ENCODE data around the gene NSMF.

The NSMF gene

GRCh38 chr9:137478962-137479861, 20.1 kb upstream of the NSMF start:
- CTCF ChIA-PET: interaction anchor here (1.1 kb wide), 1 partner anchor 16 kb away, joined by 3 read pairs; no protein-coding TSS in a partner anchor

DNA sequence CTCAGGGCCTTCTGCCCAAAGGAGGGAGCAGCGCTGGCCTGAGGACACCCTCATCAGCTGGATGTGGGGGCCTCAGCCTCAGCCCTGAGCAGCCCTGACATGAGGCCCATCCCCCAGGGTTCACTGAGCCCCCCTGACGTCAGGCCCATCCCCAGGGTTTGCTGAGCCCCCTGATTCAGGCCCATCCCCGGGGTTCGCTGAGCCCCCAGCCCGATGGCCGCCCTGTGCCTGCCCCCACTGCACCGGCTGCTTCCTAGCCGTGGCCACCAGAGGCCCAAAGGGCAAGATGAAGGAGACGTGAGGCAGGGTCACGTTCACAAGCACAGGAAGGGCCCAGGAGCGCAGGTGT, 19.5 kb upstream of the NSMF start:
- WGBS (ENCODE audit: insufficient coverage): 99% methylated on average over 11 of the region's 11 CpGs
- H3K4me3 ChIP-seq (ENCODE audit: control insufficient read depth in 1 of 7, extremely low read depth in 1 of 7, insufficient read depth in 4 of 7, low read depth in 2 of 7, low read length in 6 of 7): no peak overlapping the region
- POLR2A ChIA-PET: no interaction called here

More at GRCh38 chr9:137478962-137479861, 20.1 kb upstream of the NSMF start:
- Histone ChIP-seq H3K4me1 (ENCODE audit: control extremely low read depth in 1 of 4, control insufficient read depth in 4 of 4, insufficient read depth in 4 of 4, low read length in 3 of 4) (peaks cover 0 to 34% (median 10%) of the 10 kb centered on the region in 4 experiments), H3K27ac (ENCODE audit: insufficient read depth in 1 of 2, low read depth in 1 of 2, low read length in 2 of 2, poor library complexity in 1 of 2, severe bottlenecking in 2 of 2) (no peak overlapping the region), H3K27me3 (replicated peaks in 2 of 5; ENCODE audit: control insufficient read depth in 4 of 5, insufficient read depth in 5 of 5, low read length in 4 of 5) (peaks cover 0 to 7% (median 0%) of the 10 kb centered on the region in 5 experiments), H3K9me3 (ENCODE audit: control extremely low read depth in 1 of 5, control insufficient read depth in 4 of 5, insufficient read depth in 2 of 5, low read depth in 1 of 5, low read length in 4 of 5) (peaks cover 0 to 17% (median 16%) of the 10 kb centered on the region in 5 experiments), H3K4me3 (ENCODE audit: control insufficient read depth in 1 of 7, extremely low read depth in 1 of 7, insufficient read depth in 4 of 7, low read depth in 2 of 7, low read length in 6 of 7) (no peak overlapping the region), H3K36me3 (ENCODE audit: control insufficient read depth in 4 of 4, insufficient read depth in 4 of 4, low read length in 3 of 4) (peaks cover 0 to 2% (median 0%) of the 10 kb centered on the region in 4 experiments)
- no peak for DNase-seq
- POLR2A ChIA-PET: no interaction called here
- WGBS (ENCODE audit: insufficient coverage): 93% methylated on average over 34 of the region's 36 CpGs

GRCh38 chr9:137477778-137478612, 18.9 kb upstream of the NSMF start:
- Histone ChIP-seq H3K36me3 (ENCODE audit: control insufficient read depth in 4 of 4, insufficient read depth in 4 of 4, low read length in 3 of 4) (peaks cover 0 to 2% (median 0%) of the 10 kb centered on the region in 4 experiments), H3K9me3 (ENCODE audit: control extremely low read depth in 1 of 5, control insufficient read depth in 4 of 5, insufficient read depth in 2 of 5, low read depth in 1 of 5, low read length in 4 of 5) (peaks cover 0 to 26% (median 19%) of the 10 kb centered on the region in 5 experiments), H3K4me1 (ENCODE audit: control extremely low read depth in 1 of 4, control insufficient read depth in 4 of 4, insufficient read depth in 4 of 4, low read length in 3 of 4) (peaks cover 0 to 34% (median 10%) of the 10 kb centered on the region in 4 experiments), H3K27me3 (replicated peaks in 2 of 5; ENCODE audit: control insufficient read depth in 4 of 5, insufficient read depth in 5 of 5, low read length in 4 of 5) (peaks cover 0 to 8% (median 0%) of the 10 kb centered on the region in 5 experiments), H3K4me3 (ENCODE audit: control insufficient read depth in 1 of 7, extremely low read depth in 1 of 7, insufficient read depth in 4 of 7, low read depth in 2 of 7, low read length in 6 of 7) (no peak overlapping the region), H3K27ac (ENCODE audit: insufficient read depth in 1 of 2, low read depth in 1 of 2, low read length in 2 of 2, poor library complexity in 1 of 2, severe bottlenecking in 2 of 2) (no peak overlapping the region)
- no peak for DNase-seq
- ChIA-PET POLR2A (no interaction called here), CTCF (no interaction called here)
- 99% methylated on average over 19 of the region's 29 CpGs for WGBS (ENCODE audit: insufficient coverage)

More for the DNA sequence above, 19.5 kb upstream of the NSMF start:
- Histone ChIP-seq H3K27me3 (replicated peaks in 2 of 5; ENCODE audit: control insufficient read depth in 4 of 5, insufficient read depth in 5 of 5, low read length in 4 of 5) (peaks cover 0 to 8% (median 0%) of the 10 kb centered on the region in 5 experiments), H3K27ac (ENCODE audit: insufficient read depth in 1 of 2, low read depth in 1 of 2, low read length in 2 of 2, poor library complexity in 1 of 2, severe bottlenecking in 2 of 2) (no peak overlapping the region), H3K4me1 (ENCODE audit: control extremely low read depth in 1 of 4, control insufficient read depth in 4 of 4, insufficient read depth in 4 of 4, low read length in 3 of 4) (peaks cover 0 to 34% (median 10%) of the 10 kb centered on the region in 4 experiments), H3K9me3 (ENCODE audit: control extremely low read depth in 1 of 5, control insufficient read depth in 4 of 5, insufficient read depth in 2 of 5, low read depth in 1 of 5, low read length in 4 of 5) (peaks cover 0 to 21% (median 17%) of the 10 kb centered on the region in 5 experiments), H3K36me3 (ENCODE audit: control insufficient read depth in 4 of 4, insufficient read depth in 4 of 4, low read length in 3 of 4) (peaks cover 0 to 2% (median 0%) of the 10 kb centered on the region in 4 experiments)
- CTCF ChIA-PET: no interaction called here
- no peak for DNase-seq

DNA sequence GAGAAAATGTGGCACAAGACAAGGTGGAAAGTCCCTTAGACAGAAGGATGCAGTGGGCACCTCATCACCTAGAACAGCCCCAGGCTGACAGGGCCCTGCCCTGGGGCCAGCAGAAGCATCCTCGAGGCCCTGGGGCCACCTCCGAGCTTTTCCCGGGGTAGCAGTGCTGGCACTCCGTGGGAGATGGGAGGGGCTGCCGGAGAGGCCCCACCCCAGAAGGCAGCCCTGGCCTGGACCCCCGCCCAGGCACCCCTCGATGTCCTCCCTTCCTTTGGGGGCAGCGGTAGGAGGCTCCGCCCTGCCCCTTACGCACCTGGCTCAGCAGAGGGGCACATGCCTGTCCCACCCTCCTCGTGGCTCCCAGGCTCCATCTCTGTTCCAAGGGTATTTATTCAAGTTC, 17.7 kb upstream of the NSMF start:
- peaks cover 0 to 26% (median 3%) of the 10 kb centered on the region in 4 experiments for H3K4me1 ChIP-seq (ENCODE audit: control extremely low read depth in 1 of 4, control insufficient read depth in 4 of 4, insufficient read depth in 4 of 4, low read length in 3 of 4)
- POLR2A ChIA-PET: no interaction called here
- no peak overlapping the region for H3K4me3 ChIP-seq (ENCODE audit: control insufficient read depth in 1 of 7, extremely low read depth in 1 of 7, insufficient read depth in 4 of 7, low read depth in 2 of 7, low read length in 6 of 7)
- H3K27me3 ChIP-seq (replicated peaks in 2 of 5; ENCODE audit: control insufficient read depth in 4 of 5, insufficient read depth in 5 of 5, low read length in 4 of 5): peaks cover 0 to 8% (median 3%) of the 10 kb centered on the region in 5 experiments
- H3K27ac ChIP-seq (ENCODE audit: insufficient read depth in 1 of 2, low read depth in 1 of 2, low read length in 2 of 2, poor library complexity in 1 of 2, severe bottlenecking in 2 of 2): no peak overlapping the region
- DNase-seq: no peak
- H3K9me3 ChIP-seq (ENCODE audit: control extremely low read depth in 1 of 5, control insufficient read depth in 4 of 5, insufficient read depth in 2 of 5, low read depth in 1 of 5, low read length in 4 of 5): peaks cover 0 to 28% (median 20%) of the 10 kb centered on the region in 5 experiments
- WGBS (ENCODE audit: insufficient coverage): 92% methylated on average over 5 of the region's 11 CpGs
- peaks cover 0 to 2% (median 0%) of the 10 kb centered on the region in 4 experiments for H3K36me3 ChIP-seq (ENCODE audit: control insufficient read depth in 4 of 4, insufficient read depth in 4 of 4, low read length in 3 of 4)
- CTCF ChIA-PET: no interaction called here

DNA sequence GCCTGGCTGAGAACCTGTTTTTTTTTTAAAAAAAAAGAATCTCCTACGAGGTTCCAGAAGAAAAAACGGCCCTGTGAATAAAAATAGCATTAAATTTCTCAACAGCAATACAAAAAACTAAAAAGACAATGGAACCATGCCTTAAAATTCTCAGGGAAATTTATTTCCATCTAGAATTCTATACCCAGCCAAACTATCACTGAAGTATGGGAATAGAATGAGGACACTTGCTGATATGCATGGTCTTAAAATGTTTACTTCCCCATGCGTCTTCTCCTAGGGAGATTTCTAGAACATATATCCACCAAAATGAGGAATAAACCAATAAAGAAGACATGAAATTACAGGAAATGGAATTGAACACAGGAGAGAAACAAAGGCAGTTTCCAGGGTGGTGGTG, 16.5 kb upstream of the NSMF start:
- DNase-seq: no peak
- H3K4me1 ChIP-seq (ENCODE audit: control extremely low read depth in 1 of 4, control insufficient read depth in 4 of 4, insufficient read depth in 4 of 4, low read length in 3 of 4): peaks cover under 1 to 20% (median 4%) of the 10 kb centered on the region in 4 experiments
- POLR2A ChIA-PET: no interaction called here
- peaks cover 0 to 8% (median 3%) of the 10 kb centered on the region in 5 experiments for H3K27me3 ChIP-seq (replicated peaks in 2 of 5; ENCODE audit: control insufficient read depth in 4 of 5, insufficient read depth in 5 of 5, low read length in 4 of 5)
- H3K27ac ChIP-seq (ENCODE audit: insufficient read depth in 1 of 2, low read depth in 1 of 2, low read length in 2 of 2, poor library complexity in 1 of 2, severe bottlenecking in 2 of 2): no peak overlapping the region
- peaks cover 0 to 2% (median 0%) of the 10 kb centered on the region in 4 experiments for H3K36me3 ChIP-seq (ENCODE audit: control insufficient read depth in 4 of 4, insufficient read depth in 4 of 4, low read length in 3 of 4)
- no peak overlapping the region for H3K4me3 ChIP-seq (ENCODE audit: control insufficient read depth in 1 of 7, extremely low read depth in 1 of 7, insufficient read depth in 4 of 7, low read depth in 2 of 7, low read length in 6 of 7)
- no CpG with 5 or more reads among the region's 3 CpGs for WGBS (ENCODE audit: insufficient coverage)
- CTCF ChIA-PET: no interaction called here
- peaks cover 0 to 28% (median 20%) of the 10 kb centered on the region in 5 experiments for H3K9me3 ChIP-seq (ENCODE audit: control extremely low read depth in 1 of 5, control insufficient read depth in 4 of 5, insufficient read depth in 2 of 5, low read depth in 1 of 5, low read length in 4 of 5)

GRCh38 chr9:137474271-137474670, 15.1 kb upstream of the NSMF start:
- peaks cover 0 to 28% (median 20%) of the 10 kb centered on the region in 5 experiments for H3K9me3 ChIP-seq (ENCODE audit: control extremely low read depth in 1 of 5, control insufficient read depth in 4 of 5, insufficient read depth in 2 of 5, low read depth in 1 of 5, low read length in 4 of 5)
- CTCF ChIA-PET: interaction anchor here (0.8 kb wide), 1 partner anchor 11 kb away, joined by 3 read pairs; no protein-coding TSS in a partner anchor

More at GRCh38 chr9:137474271-137474670, 15.1 kb upstream of the NSMF start:
- Histone ChIP-seq H3K27ac (ENCODE audit: insufficient read depth in 1 of 2, low read depth in 1 of 2, low read length in 2 of 2, poor library complexity in 1 of 2, severe bottlenecking in 2 of 2) (no peak overlapping the region), H3K4me3 (ENCODE audit: control insufficient read depth in 1 of 7, extremely low read depth in 1 of 7, insufficient read depth in 4 of 7, low read depth in 2 of 7, low read length in 6 of 7) (no peak overlapping the region), H3K36me3 (ENCODE audit: control insufficient read depth in 4 of 4, insufficient read depth in 4 of 4, low read length in 3 of 4) (no peaks in the 10 kb centered on the region), H3K4me1 (ENCODE audit: control extremely low read depth in 1 of 4, control insufficient read depth in 4 of 4, insufficient read depth in 4 of 4, low read length in 3 of 4) (peaks cover 6 to 20% (median 13%) of the 10 kb centered on the region in 4 experiments), H3K27me3 (replicated peaks in 2 of 5; ENCODE audit: control insufficient read depth in 4 of 5, insufficient read depth in 5 of 5, low read length in 4 of 5) (peaks cover 0 to 8% (median 3%) of the 10 kb centered on the region in 5 experiments)
- POLR2A ChIA-PET: no interaction called here
- WGBS (ENCODE audit: insufficient coverage): over 99% methylated on average over 18 of the region's 18 CpGs
- DNase-seq: no peak

Data from common myeloid progenitor, CD34-positive (primary cell).